Trophoblast cell (in vitro differentiated cells and primary cell): ENCODE results near the gene MUS81.

Experiments used
- DNase-seq, 2 donors: peaks; one replicate each; pipeline ENCODE4 v3.0.0-alpha.2; 2016
- H2AFZ ChIP-seq: 2 replicates; pipeline ENCODE4 v1.6.1; 2013; ENCODE audit warnings: low read length, moderate library complexity, mild to moderate bottlenecking; ENCODE audit not compliant: insufficient read depth, poor library complexity
- H2AK5ac ChIP-seq: 2 replicates; pipeline ENCODE4 v1.6.1; 2013; ENCODE audit warnings: mild to moderate bottlenecking, low read length
- H2BK120ac ChIP-seq: 2 replicates; pipeline ENCODE4 v1.6.1; 2013; ENCODE audit warnings: low read length, mild to moderate bottlenecking, moderate library complexity; ENCODE audit not compliant: insufficient read depth, poor library complexity
- H2BK12ac ChIP-seq: 2 replicates; pipeline ENCODE4 v1.6.1; 2013; ENCODE audit warnings: mild to moderate bottlenecking, low read length, moderate library complexity
- H2BK5ac ChIP-seq: 2 replicates; pipeline ENCODE4 v1.6.1; 2013; ENCODE audit warnings: low read length, low read depth, moderate library complexity, mild to moderate bottlenecking; ENCODE audit not compliant: poor library complexity
- H3K14ac ChIP-seq: 2 replicates; pipeline ENCODE4 v1.6.1; 2013; ENCODE audit warnings: mild to moderate bottlenecking, low read length
- H3K18ac ChIP-seq: 2 replicates; pipeline ENCODE4 v1.6.1; 2013; ENCODE audit warnings: mild to moderate bottlenecking, low read length
- H3K23ac ChIP-seq: 2 replicates; pipeline ENCODE4 v1.6.1; 2013; ENCODE audit warnings: low read length
- H3K27ac ChIP-seq: 2 replicates; pipeline ENCODE4 v1.5.1; 2013; ENCODE audit warnings: low read depth, mild to moderate bottlenecking, inconsistent platforms, low read length, moderate library complexity
- H3K27me3 ChIP-seq: 2 replicates; pipeline ENCODE4 v1.6.1; 2013; ENCODE audit warnings: inconsistent platforms, mild to moderate bottlenecking, low read length, moderate library complexity; ENCODE audit not compliant: insufficient read depth
- H3K36me3 ChIP-seq, 2 experiments: 1 replicate in 1 of 2; 2 replicates in 1 of 2; pipeline ENCODE4 v1.6.1; 2013; ENCODE audit warnings: low read length in 2 of 2, mild to moderate bottlenecking in 2 of 2, moderate library complexity in 1 of 2; ENCODE audit not compliant: insufficient read depth in 2 of 2, control insufficient read depth in 1 of 2
- H3K4ac ChIP-seq: 2 replicates; pipeline ENCODE4 v1.6.1; 2013; ENCODE audit warnings: low read depth, mild to moderate bottlenecking, low read length, moderate library complexity
- H3K4me1 ChIP-seq, 2 experiments: 1 replicate in 1 of 2; 2 replicates in 1 of 2; pipeline ENCODE4 v1.6.1; 2013; ENCODE audit warnings: low read length in 2 of 2, mild to moderate bottlenecking in 2 of 2, moderate library complexity in 1 of 2; ENCODE audit not compliant: insufficient read depth in 2 of 2, control insufficient read depth in 1 of 2
- H3K4me2 ChIP-seq: 2 replicates; pipeline ENCODE4 v1.6.1; 2013; ENCODE audit warnings: inconsistent platforms, mild to moderate bottlenecking, low read length, moderate library complexity
- H3K4me3 ChIP-seq: 2 replicates; pipeline ENCODE4 v1.5.1; 2013; ENCODE audit warnings: mild to moderate bottlenecking, low read depth, low read length, inconsistent platforms
- H3K79me1 ChIP-seq: one replicate; pipeline ENCODE4 v1.6.1; 2013; ENCODE audit warnings: low read length
- H3K79me2 ChIP-seq: 2 replicates; pipeline ENCODE4 v1.6.1; 2013; ENCODE audit warnings: low read length, mild to moderate bottlenecking; ENCODE audit not compliant: control insufficient read depth, insufficient read depth, poor library complexity
- H3K9ac ChIP-seq: 2 replicates; pipeline ENCODE4 v1.6.1; 2013; ENCODE audit warnings: mild to moderate bottlenecking, low read length
- H3K9me3 ChIP-seq: 2 replicates; pipeline ENCODE4 v1.6.1; 2013; ENCODE audit warnings: low read depth, mild to moderate bottlenecking, control low read depth, inconsistent platforms, low read length; ENCODE audit not compliant: insufficient read depth
- H4K12ac ChIP-seq: 2 replicates; pipeline ENCODE4 v1.6.1; 2013; ENCODE audit warnings: low read depth, mild to moderate bottlenecking, low read length, moderate library complexity
- H4K8ac ChIP-seq: 2 replicates; pipeline ENCODE4 v1.6.1; 2013; ENCODE audit warnings: low read depth, mild to moderate bottlenecking, low read length, moderate library complexity
- H4K91ac ChIP-seq: one replicate; pipeline ENCODE4 v1.6.1; 2013; ENCODE audit warnings: low read depth, mild to moderate bottlenecking, low read length, moderate library complexity
- WGBS: extraction: QIAGEN DNeasy Blood & Tissue Kit; methylation state at CpG from one replicate; pipeline ENCODE4 v1.1.7; 2013; ENCODE audit warnings: missing lambda C conversion rate; ENCODE audit not compliant: insufficient read length, insufficient coverage; ENCODE audit errors: extremely low coverage; 5-methylcytosine and 5-hydroxymethylcytosine counted together

Gene MUS81

GRCh38 chr11:65851811-65852507 lies 8.3 kb upstream of the MUS81 start:
- no peak for DNase-seq
- H3K4me2 ChIP-seq: no peak overlapping the region
- no peak overlapping the region for H3K27ac ChIP-seq
- H4K91ac ChIP-seq: no peak overlapping the region
- no peak overlapping the region for H3K4me3 ChIP-seq
- H3K23ac ChIP-seq: no peak overlapping the region
- H3K14ac ChIP-seq: no peak overlapping the region
- H3K36me3 ChIP-seq: peaks cover 54 to 59% of the 10 kb centered on the region in 2 experiments
- no peaks in the 10 kb centered on the region for H3K27me3 ChIP-seq
- peaks cover 7% of the 10 kb centered on the region for H3K9me3 ChIP-seq
- H3K18ac ChIP-seq: no peak overlapping the region
- H2AFZ ChIP-seq: no peak overlapping the region
- no peak overlapping the region for H3K9ac ChIP-seq
- no CpG with 5 or more reads among the region's 10 CpGs for WGBS
- no peak overlapping the region for H3K4ac ChIP-seq
- H3K79me1 ChIP-seq: peaks cover under 1% of the 10 kb centered on the region
- peaks cover 11% of the 10 kb centered on the region for H3K79me2 ChIP-seq
- H4K12ac ChIP-seq: no peak overlapping the region
- H2BK12ac ChIP-seq: no peak overlapping the region
- no peak overlapping the region for H2BK5ac ChIP-seq
- no peak overlapping the region for H4K8ac ChIP-seq
- H3K4me1 ChIP-seq: peaks cover 6 to 8% of the 10 kb centered on the region in 2 experiments
- no peak overlapping the region for H2BK120ac ChIP-seq
- H2AK5ac ChIP-seq: no peak overlapping the region

DNA sequence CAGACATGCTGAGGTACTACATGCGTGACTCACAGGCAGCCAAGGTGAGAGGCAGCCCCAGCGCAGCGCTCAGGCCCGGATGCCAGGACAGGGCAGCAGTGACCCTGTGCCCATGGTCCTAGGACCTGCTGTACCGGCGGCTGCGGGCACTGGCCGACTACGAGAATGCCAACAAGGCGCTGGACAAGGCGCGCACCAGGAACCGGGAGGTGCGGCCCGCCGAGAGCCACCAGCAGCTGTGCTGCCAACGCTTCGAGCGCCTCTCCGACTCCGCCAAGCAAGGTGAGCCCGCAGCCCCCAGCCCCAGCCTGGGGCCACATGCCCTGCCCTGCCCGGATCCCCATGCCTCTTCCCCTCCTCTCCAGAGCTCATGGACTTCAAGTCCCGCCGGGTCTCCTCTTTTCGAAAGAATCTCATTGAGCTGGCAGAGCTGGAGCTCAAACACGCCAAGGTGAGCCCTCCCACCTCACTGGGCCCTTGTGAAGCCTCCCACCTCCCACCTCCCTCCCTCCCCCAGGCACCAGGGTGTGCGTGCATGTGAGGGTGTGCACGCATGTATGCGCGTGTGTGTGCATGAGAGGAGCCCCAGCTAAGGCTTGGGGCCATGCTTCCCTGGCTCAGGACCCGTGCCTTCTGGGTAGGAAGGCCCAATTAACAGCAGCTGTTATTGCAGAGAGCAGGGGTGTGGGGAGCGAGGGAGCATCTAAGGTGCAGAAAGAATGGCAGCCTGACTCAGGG lies 7.6 kb upstream of the MUS81 start:
- H2BK5ac ChIP-seq: no peak overlapping the region
- H2AFZ ChIP-seq: no peak overlapping the region
- H3K4me2 ChIP-seq: no peak overlapping the region
- no peak overlapping the region for H4K91ac ChIP-seq
- H2AK5ac ChIP-seq: no peak overlapping the region
- peaks cover 8% of the 10 kb centered on the region for H3K79me1 ChIP-seq
- H3K79me2 ChIP-seq: peaks cover 18% of the 10 kb centered on the region
- no CpG with 5 or more reads among the region's 33 CpGs for WGBS
- H3K23ac ChIP-seq: no peak overlapping the region
- H4K8ac ChIP-seq: no peak overlapping the region
- H3K4ac ChIP-seq: no peak overlapping the region
- H3K14ac ChIP-seq: no peak overlapping the region
- DNase-seq: no peak
- H3K4me3 ChIP-seq: no peak overlapping the region
- H4K12ac ChIP-seq: no peak overlapping the region
- H2BK120ac ChIP-seq: no peak overlapping the region
- no peak overlapping the region for H3K9ac ChIP-seq
- no peak overlapping the region for H3K18ac ChIP-seq
- H2BK12ac ChIP-seq: no peak overlapping the region
- no peaks in the 10 kb centered on the region for H3K27me3 ChIP-seq
- peaks cover 6 to 8% of the 10 kb centered on the region in 2 experiments for H3K4me1 ChIP-seq
- H3K36me3 ChIP-seq: peaks cover 55 to 59% of the 10 kb centered on the region in 2 experiments
- peaks cover 7% of the 10 kb centered on the region for H3K9me3 ChIP-seq
- H3K27ac ChIP-seq: no peak overlapping the region

DNA sequence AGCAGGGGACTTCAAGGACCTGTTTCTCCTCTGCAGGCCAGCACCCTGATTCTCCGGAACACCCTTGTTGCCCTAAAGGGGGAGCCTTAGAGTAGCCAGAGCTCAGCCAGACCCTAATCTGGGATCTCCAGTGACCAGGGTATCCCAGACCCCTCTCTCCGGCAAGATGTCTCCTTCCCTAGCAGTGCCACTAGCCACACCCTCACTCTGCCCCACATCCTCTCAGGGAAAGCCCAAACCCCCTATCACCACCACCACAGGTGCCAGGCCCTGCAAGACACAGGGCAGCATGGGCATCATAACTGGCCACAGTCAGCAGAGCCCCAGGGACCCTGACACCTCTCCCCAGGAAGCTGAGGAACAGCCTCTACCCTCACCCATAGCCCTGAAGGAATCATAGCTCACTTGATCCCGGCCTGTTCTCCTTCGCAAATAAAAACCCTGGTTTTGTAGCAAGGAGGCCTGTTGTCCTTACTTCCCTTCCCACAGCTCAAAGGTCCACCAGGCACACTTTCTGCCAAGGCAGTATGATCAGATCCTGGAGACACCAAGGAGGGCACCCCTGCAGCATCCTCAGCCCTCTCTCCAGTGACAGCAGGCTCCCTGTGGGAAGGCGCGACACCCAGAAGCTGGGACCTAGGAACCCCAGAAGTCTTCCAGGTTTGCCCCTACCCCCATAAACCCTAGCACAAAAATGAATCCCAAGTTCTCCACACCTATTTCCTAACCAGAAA lies 6.8 kb upstream of the MUS81 start:
- Histone ChIP-seq H3K4me3 (no peak overlapping the region), H3K79me1 (peaks cover 12% of the 10 kb centered on the region), H3K9me3 (peaks cover 7% of the 10 kb centered on the region), H3K27me3 (no peaks in the 10 kb centered on the region), H3K23ac (no peak overlapping the region), H3K9ac (no peak overlapping the region), H3K18ac (no peak overlapping the region), H4K8ac (no peak overlapping the region), H3K36me3 (peaks cover 55 to 59% of the 10 kb centered on the region in 2 experiments), H2AFZ (no peak overlapping the region), H2BK12ac (no peak overlapping the region), H4K12ac (no peak overlapping the region), H3K79me2 (peaks cover 21% of the 10 kb centered on the region), H2BK5ac (no peak overlapping the region), H3K4ac (no peak overlapping the region), H4K91ac (no peak overlapping the region), H3K4me1 (peaks cover 6 to 8% of the 10 kb centered on the region in 2 experiments), H2BK120ac (no peak overlapping the region), H2AK5ac (no peak overlapping the region), H3K14ac (no peak overlapping the region), H3K4me2 (no peak overlapping the region), H3K27ac (no peak overlapping the region)
- no peak for DNase-seq
- WGBS: no CpG with 5 or more reads among the region's 6 CpGs

DNA sequence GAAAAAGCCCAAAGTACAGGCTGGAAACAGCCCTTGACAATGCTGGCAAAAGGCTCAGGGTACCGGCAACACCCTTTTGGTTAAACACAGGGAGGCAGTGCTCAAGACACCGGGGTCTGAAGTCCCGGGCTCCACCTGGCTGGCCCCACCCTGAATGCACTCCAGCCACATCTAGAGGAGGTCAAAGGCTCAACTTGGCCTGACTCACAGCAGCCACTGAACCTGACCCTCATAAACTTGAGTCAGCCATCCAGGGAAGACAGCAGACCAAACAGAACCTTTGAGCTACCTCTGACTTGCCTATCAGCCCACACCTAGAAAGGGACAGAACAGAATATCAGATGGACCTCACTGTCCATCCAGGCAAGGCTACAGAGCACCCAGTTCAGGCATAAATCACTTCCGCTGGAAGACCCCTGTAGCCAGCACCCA lies 6.1 kb upstream of the MUS81 start:
- Histone ChIP-seq H3K27me3 (no peaks in the 10 kb centered on the region), H3K79me1 (peaks cover 17% of the 10 kb centered on the region), H2BK12ac (no peak overlapping the region), H3K9ac (no peak overlapping the region), H4K91ac (no peak overlapping the region), H3K9me3 (peaks cover 7% of the 10 kb centered on the region), H3K4me1 (peaks cover 6 to 8% of the 10 kb centered on the region in 2 experiments), H4K8ac (no peak overlapping the region), H3K23ac (no peak overlapping the region), H2BK120ac (no peak overlapping the region), H3K4me2 (no peak overlapping the region), H3K4ac (no peak overlapping the region), H2AFZ (no peak overlapping the region), H3K18ac (no peak overlapping the region), H4K12ac (no peak overlapping the region), H3K14ac (no peak overlapping the region), H3K36me3 (peaks cover 55 to 59% of the 10 kb centered on the region in 2 experiments), H3K4me3 (no peak overlapping the region), H2AK5ac (no peak overlapping the region), H3K27ac (no peak overlapping the region), H3K79me2 (peaks cover 21% of the 10 kb centered on the region), H2BK5ac (no peak overlapping the region)
- WGBS: no CpG with 5 or more reads among the region's 4 CpGs
- DNase-seq: no peak
